CD4-positive, alpha-beta T cell (primary cell): ENCODE data around the gene MFSD12. TPM values are rescaled to one million over a fixed set of nuclear protein-coding genes. Genes with fewer than 3 reads are reported as not detected.

Source experiments
- ATAC-seq: fragments of 200-7000 bp; cut with Tn5 transposase; one replicate; pipeline ENCODE4 v1.10.0; 2022; ENCODE audit warnings: mild to moderate bottlenecking; ENCODE audit not compliant: poor library complexity
- CTCF ChIA-PET: fragments of 350-600 bp; sonication (Branson Sonifier 250); formaldehyde crosslinking; loops from one replicate; lab custom pipeline; 2021; ENCODE audit warnings: antibody characterized with exemption, inconsistent platforms; lab: Charles Lee
- POLR2A ChIA-PET: fragments of 350-600 bp; sonication (Branson Sonifier 250); formaldehyde crosslinking; loops from one replicate; lab custom pipeline; 2021; ENCODE audit warnings: antibody characterized with exemption, inconsistent platforms; lab: Charles Lee
- DNase-seq, 14 experiments: peaks; one replicate each; pipeline ENCODE4 v3.0.0-alpha.2; 2013 to 2020; ENCODE audit warnings: mixed read lengths in 2 of 14
- H3K27ac ChIP-seq, 2 donors: one replicate each; pipeline versions ENCODE4 v1.5.1 to v1.7.0; 2013; ENCODE audit warnings: low read length in 2 of 2, low read depth in 1 of 2, mild to moderate bottlenecking in 1 of 2
- H3K27me3 ChIP-seq, 2 experiments: 1 replicate in 1 of 2; 2 replicates in 1 of 2; pipeline versions ENCODE4 v1.6.1 to v1.7.0; 2013; ENCODE audit warnings: low read length in 2 of 2, control low read depth in 1 of 2, mild to moderate bottlenecking in 1 of 2, moderate library complexity in 1 of 2; ENCODE audit not compliant: insufficient read depth in 2 of 2, control insufficient read depth in 1 of 2
- H3K36me3 ChIP-seq: one replicate; pipeline ENCODE4 v1.6.1; 2013; ENCODE audit warnings: low read length, control low read depth; ENCODE audit not compliant: insufficient read depth
- H3K4me1 ChIP-seq: one replicate; pipeline ENCODE4 v1.6.1; 2013; ENCODE audit warnings: low read length, control low read depth; ENCODE audit not compliant: insufficient read depth
- H3K4me3 ChIP-seq: one replicate; pipeline ENCODE4 v1.5.1; 2013; ENCODE audit warnings: mild to moderate bottlenecking, low read length, moderate library complexity
- H3K9me3 ChIP-seq, 2 experiments: 1 replicate in 1 of 2; 2 replicates in 1 of 2; pipeline versions ENCODE4 v1.6.1 to v1.7.0; 2013; ENCODE audit warnings: low read length in 2 of 2, mild to moderate bottlenecking in 2 of 2, control low read depth in 1 of 2, moderate library complexity in 1 of 2; ENCODE audit not compliant: control insufficient read depth in 1 of 2, insufficient read depth in 1 of 2
- H3K27ac Mint-ChIP-seq: one replicate; pipeline ENCODE4 v1.8.0; 2020; ENCODE audit warnings: mixed read lengths
- H3K27me3 Mint-ChIP-seq: one replicate; pipeline ENCODE4 v1.8.0; 2021; ENCODE audit warnings: mixed read lengths
- H3K36me3 Mint-ChIP-seq: one replicate; pipeline ENCODE4 v1.8.0; 2021; ENCODE audit warnings: low read depth, mixed read lengths
- H3K4me1 Mint-ChIP-seq: one replicate; pipeline ENCODE4 v1.8.0; 2021; ENCODE audit warnings: low read depth, mixed read lengths
- H3K4me3 Mint-ChIP-seq: one replicate; pipeline ENCODE4 v1.8.0; 2020; ENCODE audit warnings: mild to moderate bottlenecking, mixed read lengths
- H3K9me3 Mint-ChIP-seq: one replicate; pipeline ENCODE4 v1.8.0; 2020; ENCODE audit warnings: mixed read lengths
- CTCF ChIP-seq: fragments of 200-600 bp; IDR thresholded peaks from one replicate; pipeline ENCODE4 v1.8.0; 2022; ENCODE audit warnings: antibody characterized with exemption, mild to moderate bottlenecking
- intact Hi-C, 2 experiments: fragments of 100-400 bp; cut with DNase I in 1 of 2; cut with micrococcal nuclease in 1 of 2; formaldehyde crosslinking; loops; one replicate each; pipeline versions ENCODE4 v1.15.1 to v1.9.0; 2023 to 2025; cut with DNase I, micrococcal nuclease
- total RNA-seq, 174 experiments: library from RNA in 2 of 174; stranded (reverse) in 2 of 174; gene quantifications; one replicate each; pipeline ENCODE4 v1.2.3 and lab custom pipeline; 2021 to 2026

MFSD12 gene
- total RNA-seq, 2 experiments from 2014 or later: 62.5 to 65.0 TPM

DNA sequence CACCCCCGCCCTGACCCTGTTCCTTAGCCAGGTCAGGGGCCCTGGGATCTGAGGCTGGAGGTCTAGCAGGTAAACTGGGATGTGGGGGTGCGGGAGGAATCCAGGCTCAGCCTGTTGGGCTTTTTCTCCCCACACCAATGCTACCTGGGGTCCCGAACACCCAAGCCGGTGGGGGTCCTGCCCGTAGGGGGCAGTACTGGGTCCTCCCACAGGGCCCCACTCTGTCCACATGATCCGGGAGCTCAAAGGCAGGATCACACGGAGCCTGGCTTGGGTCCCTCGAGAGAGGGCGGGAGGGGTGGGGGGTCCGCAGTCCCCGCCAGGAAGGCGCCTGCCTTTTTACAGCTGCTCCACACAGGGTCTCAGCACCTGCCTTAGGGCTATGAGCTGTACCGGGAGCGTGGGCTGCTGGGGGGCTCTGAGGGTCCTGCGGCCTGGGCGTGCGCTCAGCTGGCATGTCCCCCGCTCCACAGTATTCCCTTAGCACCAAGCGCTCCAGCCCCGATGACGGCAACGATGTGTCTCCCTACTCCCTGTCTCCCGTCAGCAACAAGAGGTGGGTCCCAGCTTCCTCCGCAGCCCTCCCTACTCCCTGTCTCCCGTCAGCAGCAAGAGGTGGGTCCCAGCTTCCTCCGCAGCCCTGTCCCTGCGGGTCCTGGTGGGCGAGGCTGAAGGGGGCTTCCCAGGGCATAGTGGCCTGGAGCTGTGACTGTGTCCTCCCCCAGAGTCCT lies 30.7 kb downstream of the MFSD12 start:
- Mint-ChIP-seq H3K4me3 (no peak overlapping the region), H3K4me1 (no peaks in the 10 kb centered on the region), H3K36me3 (peaks cover 21% of the 10 kb centered on the region), H3K27me3 (no peaks in the 10 kb centered on the region), H3K9me3 (no peaks in the 10 kb centered on the region), H3K27ac (no peak overlapping the region)
- DNase-seq (no peak), ATAC-seq (no peak)
- no peak for TF ChIP-seq CTCF
- Histone ChIP-seq H3K9me3 (no peaks in the 10 kb centered on the region), H3K36me3 (peaks cover 75% of the 10 kb centered on the region), H3K27ac (no peak overlapping the region), H3K4me3 (no peak overlapping the region), H3K27me3 (no peaks in the 10 kb centered on the region), H3K4me1 (no peaks in the 10 kb centered on the region)
- intact Hi-C loops: no loop called here
- POLR2A ChIA-PET: no interaction called here
- CTCF ChIA-PET: no interaction called here

- intact Hi-C loops: no loop called here
- H3K27ac Mint-ChIP-seq: no peak overlapping the region
- no peaks in the 10 kb centered on the region for H3K27me3 Mint-ChIP-seq
- ATAC-seq (no peak), DNase-seq (no peak)
- H3K36me3 Mint-ChIP-seq: peaks cover 28% of the 10 kb centered on the region
- Histone ChIP-seq H3K36me3 (peaks cover 69% of the 10 kb centered on the region), H3K4me1 (no peaks in the 10 kb centered on the region), H3K9me3 (no peaks in the 10 kb centered on the region), H3K4me3 (no peak overlapping the region), H3K27me3 (no peaks in the 10 kb centered on the region), H3K27ac (no peak overlapping the region)
- ChIA-PET CTCF (no interaction called here), POLR2A (no interaction called here)
- H3K4me3 Mint-ChIP-seq: no peak overlapping the region
- H3K4me1 Mint-ChIP-seq: peaks cover 5% of the 10 kb centered on the region
- TF ChIP-seq CTCF: no peak
- H3K9me3 Mint-ChIP-seq: no peaks in the 10 kb centered on the region
These were observed 32.4 kb downstream of the MFSD12 start for GRCh38 chr19:3524904-3525451.

GRCh38 chr19:3524078-3524842 lies 33.1 kb downstream of the MFSD12 start:
- no peaks in the 10 kb centered on the region for H3K27me3 ChIP-seq

More at GRCh38 chr19:3524078-3524842, 33.1 kb downstream of the MFSD12 start:
- ATAC-seq (no peak), DNase-seq (no peak)
- peaks cover 5% of the 10 kb centered on the region for H3K4me1 Mint-ChIP-seq
- H3K9me3 Mint-ChIP-seq: no peaks in the 10 kb centered on the region
- no peak for TF ChIP-seq CTCF
- Histone ChIP-seq H3K36me3 (peaks cover 75% of the 10 kb centered on the region), H3K27ac (no peak overlapping the region), H3K4me3 (no peak overlapping the region), H3K9me3 (no peaks in the 10 kb centered on the region), H3K4me1 (no peaks in the 10 kb centered on the region)
- ChIA-PET POLR2A (no interaction called here), CTCF (no interaction called here)
- intact Hi-C loops: no loop called here
- H3K27ac Mint-ChIP-seq: no peak overlapping the region
- no peaks in the 10 kb centered on the region for H3K27me3 Mint-ChIP-seq
- H3K4me3 Mint-ChIP-seq: no peak overlapping the region
- H3K36me3 Mint-ChIP-seq: peaks cover 28% of the 10 kb centered on the region
